GM12892 (cell line): Measurements from ENCODE around the gene KBTBD7.

ENCODE experiments used
- POLR2A ChIP-seq: IDR thresholded peaks from 2 replicates; pipeline ENCODE4 v1.6.1; 2011; ENCODE audit warnings: low read depth, low read length, control low read depth
- POLR2AphosphoS5 ChIP-seq: IDR thresholded peaks from 2 replicates; pipeline ENCODE4 v1.6.1; 2011; ENCODE audit warnings: low read depth, low read length, control low read depth
- TAF1 ChIP-seq: IDR thresholded peaks from 2 replicates; pipeline ENCODE4 v1.6.1; 2011; ENCODE audit warnings: low read depth, mild to moderate bottlenecking, control low read depth, low read length, borderline replicate concordance

DNA sequence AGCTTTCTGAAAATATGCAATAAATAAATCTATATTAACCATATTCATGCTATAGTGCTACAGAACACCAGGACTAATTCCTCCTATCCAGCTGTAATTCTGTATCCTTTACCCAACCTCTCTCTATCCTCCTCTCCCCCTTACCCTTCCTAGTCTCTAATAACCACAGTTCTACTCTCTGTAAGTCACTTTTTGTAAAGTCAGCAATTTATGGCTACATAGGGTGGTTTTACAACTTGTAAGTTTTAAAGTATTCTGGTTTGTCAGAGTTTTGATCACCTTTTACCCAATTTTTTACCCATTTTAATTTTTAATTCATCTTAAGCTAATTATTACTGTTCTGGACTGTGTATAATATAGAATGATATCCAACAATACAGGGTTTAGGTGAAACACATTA, 35.0 kb upstream of the KBTBD7 start:
- TF ChIP-seq TAF1 = no peak
- TF ChIP-seq POLR2AphosphoS5 = no peak
- no peak for TF ChIP-seq POLR2A
